GM12865 (cell line): ENCODE results near the gene POLA1.

Experiments
- DNase-seq: peaks from one replicate; pipeline ENCODE4 v3.0.0; 2010; ENCODE audit warnings: low read depth
- H3K4me3 ChIP-seq: 2 replicates; pipeline ENCODE4 v1.5.1; 2011; ENCODE audit warnings: mild to moderate bottlenecking, low read depth, low read length, control low read depth
- CTCF ChIP-seq: IDR thresholded peaks from 2 replicates; pipeline ENCODE4 v1.5.1; 2011; ENCODE audit warnings: low read length, control low read depth, low read depth, inconsistent platforms; ENCODE audit not compliant: insufficient read depth; ENCODE audit errors: missing control alignments

The POLA1 gene

GRCh38 chrX:25004040-25004439, 310.3 kb downstream of the POLA1 start:
- no peak for TF ChIP-seq CTCF
- no peak for DNase-seq
- H3K4me3 ChIP-seq: no peak overlapping the region

- no peak for DNase-seq
- H3K4me3 ChIP-seq: no peak overlapping the region
- no peak for TF ChIP-seq CTCF
Observed at GRCh38 chrX:25004485-25005032, 310.8 kb downstream of the POLA1 start.

DNA sequence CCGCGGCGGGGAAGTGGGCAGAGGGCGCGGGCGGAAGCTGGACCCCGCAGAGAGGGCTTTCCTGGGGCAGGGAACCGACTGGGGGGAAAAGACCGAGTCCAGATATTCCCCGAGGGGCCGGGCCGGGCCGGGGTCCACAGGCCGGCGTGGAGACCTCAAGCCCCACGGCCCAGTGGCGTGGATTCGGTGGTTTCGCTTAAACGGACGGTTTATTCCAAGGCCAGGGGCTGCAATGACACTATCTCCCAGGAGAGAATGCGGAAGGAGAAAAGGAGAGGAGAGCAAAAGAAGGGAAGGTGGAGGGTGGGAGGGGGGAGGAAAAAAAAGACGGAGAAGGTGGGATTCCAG, 311.3 kb downstream of the POLA1 start:
- H3K4me3 ChIP-seq: no peak overlapping the region
- DNase-seq: no peak
- no peak for TF ChIP-seq CTCF

GRCh38 chrX:25005382-25006185, 311.9 kb downstream of the POLA1 start:
- no peak overlapping the region for H3K4me3 ChIP-seq
- no peak for DNase-seq
- no peak for TF ChIP-seq CTCF

GRCh38 chrX:25006586-25007058, 312.9 kb downstream of the POLA1 start:
- no peak for DNase-seq
- H3K4me3 ChIP-seq: no peak overlapping the region
- TF ChIP-seq CTCF: no peak

DNA sequence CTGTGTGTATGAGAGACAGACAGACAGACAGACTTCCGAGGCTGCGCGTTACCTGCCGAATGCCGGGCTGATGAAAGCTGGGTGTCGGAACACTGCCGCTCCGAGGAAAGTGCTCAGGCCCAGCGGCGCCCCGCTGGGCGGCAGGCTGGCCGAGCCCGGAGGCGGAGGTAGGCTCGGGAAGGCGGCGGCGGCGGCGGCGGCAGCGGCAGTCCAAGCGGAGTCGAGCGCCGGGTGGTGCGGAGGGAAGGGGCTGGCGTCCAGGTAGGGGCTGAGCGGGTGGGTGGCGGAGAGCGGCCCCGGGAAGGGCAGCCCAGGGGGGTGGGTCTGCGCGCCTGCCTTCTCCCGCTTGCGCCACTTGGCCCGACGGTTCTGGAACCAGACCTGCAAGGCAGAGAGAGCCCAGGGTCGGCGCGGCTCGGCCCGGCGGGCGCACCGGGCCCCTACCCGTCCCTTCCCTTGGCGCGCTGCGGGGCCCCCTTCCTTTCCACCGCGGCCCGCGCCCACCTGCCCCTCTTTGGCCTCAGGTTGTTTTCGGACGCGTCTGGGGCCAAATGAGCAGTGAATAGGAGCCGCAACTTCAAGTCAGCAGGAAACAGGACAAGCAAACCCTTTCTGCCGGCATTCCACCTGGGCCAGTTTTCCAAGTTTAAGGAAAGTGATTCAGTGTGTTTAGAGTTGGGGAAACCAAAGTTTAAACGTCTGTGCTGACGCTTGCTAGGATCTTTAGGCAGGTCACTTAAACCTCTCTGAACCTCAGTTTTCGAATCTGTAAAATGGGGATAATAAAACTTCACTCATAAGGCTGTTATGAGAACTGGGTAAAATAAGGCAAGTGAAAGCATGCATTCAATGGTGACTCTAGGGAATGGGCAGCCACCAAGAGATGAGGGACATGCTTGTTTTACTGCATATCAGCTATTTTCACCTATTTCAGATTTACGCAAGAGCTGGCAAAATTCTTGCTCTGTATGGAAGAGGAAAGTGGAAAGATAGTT, 313.6 kb downstream of the POLA1 start:
- TF ChIP-seq CTCF: no peak
- DNase-seq: no peak
- no peak overlapping the region for H3K4me3 ChIP-seq
